Trophoblast cell (in vitro differentiated cells and primary cell): Measurements from ENCODE around the gene CELF4.

Source experiments
- DNase-seq, 2 donors: peaks; one replicate each; pipeline ENCODE4 v3.0.0-alpha.2; 2016
- H2AFZ ChIP-seq: 2 replicates; pipeline ENCODE4 v1.6.1; 2013; ENCODE audit warnings: low read length, moderate library complexity, mild to moderate bottlenecking; ENCODE audit not compliant: insufficient read depth, poor library complexity
- H2AK5ac ChIP-seq: 2 replicates; pipeline ENCODE4 v1.6.1; 2013; ENCODE audit warnings: mild to moderate bottlenecking, low read length
- H2BK120ac ChIP-seq: 2 replicates; pipeline ENCODE4 v1.6.1; 2013; ENCODE audit warnings: low read length, mild to moderate bottlenecking, moderate library complexity; ENCODE audit not compliant: insufficient read depth, poor library complexity
- H2BK12ac ChIP-seq: 2 replicates; pipeline ENCODE4 v1.6.1; 2013; ENCODE audit warnings: mild to moderate bottlenecking, low read length, moderate library complexity
- H2BK5ac ChIP-seq: 2 replicates; pipeline ENCODE4 v1.6.1; 2013; ENCODE audit warnings: low read length, low read depth, moderate library complexity, mild to moderate bottlenecking; ENCODE audit not compliant: poor library complexity
- H3K14ac ChIP-seq: 2 replicates; pipeline ENCODE4 v1.6.1; 2013; ENCODE audit warnings: mild to moderate bottlenecking, low read length
- H3K18ac ChIP-seq: 2 replicates; pipeline ENCODE4 v1.6.1; 2013; ENCODE audit warnings: mild to moderate bottlenecking, low read length
- H3K23ac ChIP-seq: 2 replicates; pipeline ENCODE4 v1.6.1; 2013; ENCODE audit warnings: low read length
- H3K27ac ChIP-seq: 2 replicates; pipeline ENCODE4 v1.5.1; 2013; ENCODE audit warnings: low read depth, mild to moderate bottlenecking, inconsistent platforms, low read length, moderate library complexity
- H3K27me3 ChIP-seq: 2 replicates; pipeline ENCODE4 v1.6.1; 2013; ENCODE audit warnings: inconsistent platforms, mild to moderate bottlenecking, low read length, moderate library complexity; ENCODE audit not compliant: insufficient read depth
- H3K36me3 ChIP-seq, 2 experiments: 1 replicate in 1 of 2; 2 replicates in 1 of 2; pipeline ENCODE4 v1.6.1; 2013; ENCODE audit warnings: low read length in 2 of 2, mild to moderate bottlenecking in 2 of 2, moderate library complexity in 1 of 2; ENCODE audit not compliant: insufficient read depth in 2 of 2, control insufficient read depth in 1 of 2
- H3K4ac ChIP-seq: 2 replicates; pipeline ENCODE4 v1.6.1; 2013; ENCODE audit warnings: low read depth, mild to moderate bottlenecking, low read length, moderate library complexity
- H3K4me1 ChIP-seq, 2 experiments: 1 replicate in 1 of 2; 2 replicates in 1 of 2; pipeline ENCODE4 v1.6.1; 2013; ENCODE audit warnings: low read length in 2 of 2, mild to moderate bottlenecking in 2 of 2, moderate library complexity in 1 of 2; ENCODE audit not compliant: insufficient read depth in 2 of 2, control insufficient read depth in 1 of 2
- H3K4me2 ChIP-seq: 2 replicates; pipeline ENCODE4 v1.6.1; 2013; ENCODE audit warnings: inconsistent platforms, mild to moderate bottlenecking, low read length, moderate library complexity
- H3K4me3 ChIP-seq: 2 replicates; pipeline ENCODE4 v1.5.1; 2013; ENCODE audit warnings: mild to moderate bottlenecking, low read depth, low read length, inconsistent platforms
- H3K79me1 ChIP-seq: one replicate; pipeline ENCODE4 v1.6.1; 2013; ENCODE audit warnings: low read length
- H3K79me2 ChIP-seq: 2 replicates; pipeline ENCODE4 v1.6.1; 2013; ENCODE audit warnings: low read length, mild to moderate bottlenecking; ENCODE audit not compliant: control insufficient read depth, insufficient read depth, poor library complexity
- H3K9ac ChIP-seq: 2 replicates; pipeline ENCODE4 v1.6.1; 2013; ENCODE audit warnings: mild to moderate bottlenecking, low read length
- H3K9me3 ChIP-seq: 2 replicates; pipeline ENCODE4 v1.6.1; 2013; ENCODE audit warnings: low read depth, mild to moderate bottlenecking, control low read depth, inconsistent platforms, low read length; ENCODE audit not compliant: insufficient read depth
- H4K12ac ChIP-seq: 2 replicates; pipeline ENCODE4 v1.6.1; 2013; ENCODE audit warnings: low read depth, mild to moderate bottlenecking, low read length, moderate library complexity
- H4K8ac ChIP-seq: 2 replicates; pipeline ENCODE4 v1.6.1; 2013; ENCODE audit warnings: low read depth, mild to moderate bottlenecking, low read length, moderate library complexity
- H4K91ac ChIP-seq: one replicate; pipeline ENCODE4 v1.6.1; 2013; ENCODE audit warnings: low read depth, mild to moderate bottlenecking, low read length, moderate library complexity
- WGBS: extraction: QIAGEN DNeasy Blood & Tissue Kit; methylation state at CpG from one replicate; pipeline ENCODE4 v1.1.7; 2013; ENCODE audit warnings: missing lambda C conversion rate; ENCODE audit not compliant: insufficient read length, insufficient coverage; ENCODE audit errors: extremely low coverage; 5-methylcytosine and 5-hydroxymethylcytosine counted together

CELF4 gene

GRCh38 chr18:37277804-37278203, 287.8 kb downstream of the CELF4 start:
- no CpG with 5 or more reads among the region's 10 CpGs for WGBS
- Histone ChIP-seq H3K27ac (no peak overlapping the region), H3K4me2 (no peak overlapping the region), H3K18ac (no peak overlapping the region), H3K27me3 (no peaks in the 10 kb centered on the region), H2BK5ac (no peak overlapping the region), H3K23ac (no peak overlapping the region), H3K79me2 (no peaks in the 10 kb centered on the region), H3K36me3 (no peaks in the 10 kb centered on the region), H4K91ac (no peak overlapping the region), H4K8ac (no peak overlapping the region), H3K79me1 (no peaks in the 10 kb centered on the region), H3K9ac (no peak overlapping the region), H3K4me3 (no peak overlapping the region), H4K12ac (no peak overlapping the region), H3K4me1 (no peaks in the 10 kb centered on the region), H2BK12ac (no peak overlapping the region), H2BK120ac (no peak overlapping the region), H3K4ac (no peak overlapping the region), H2AFZ (no peak overlapping the region), H2AK5ac (no peak overlapping the region), H3K9me3 (peaks cover 6% of the 10 kb centered on the region), H3K14ac (no peak overlapping the region)
- DNase-seq: no peak

- H3K27ac ChIP-seq: no peak overlapping the region
- H3K79me2 ChIP-seq: no peaks in the 10 kb centered on the region
- no peak overlapping the region for H2BK5ac ChIP-seq
- no peaks in the 10 kb centered on the region for H3K79me1 ChIP-seq
- no peak overlapping the region for H2BK120ac ChIP-seq
- no CpG with 5 or more reads among the region's 10 CpGs for WGBS
- no peak overlapping the region for H3K18ac ChIP-seq
- peaks cover 9% of the 10 kb centered on the region for H3K9me3 ChIP-seq
- H3K4ac ChIP-seq: no peak overlapping the region
- no peak overlapping the region for H3K4me3 ChIP-seq
- H3K23ac ChIP-seq: no peak overlapping the region
- no peak overlapping the region for H3K9ac ChIP-seq
- no peaks in the 10 kb centered on the region for H3K4me1 ChIP-seq
- H3K4me2 ChIP-seq: no peak overlapping the region
- no peak overlapping the region for H4K91ac ChIP-seq
- DNase-seq: no peak
- no peak overlapping the region for H3K14ac ChIP-seq
- H3K36me3 ChIP-seq: no peaks in the 10 kb centered on the region
- no peak overlapping the region for H4K8ac ChIP-seq
- H2AFZ ChIP-seq: no peak overlapping the region
- no peaks in the 10 kb centered on the region for H3K27me3 ChIP-seq
- H2BK12ac ChIP-seq: no peak overlapping the region
- H4K12ac ChIP-seq: no peak overlapping the region
- no peak overlapping the region for H2AK5ac ChIP-seq
Observed at GRCh38 chr18:37276111-37276890, 289.3 kb downstream of the CELF4 start.

GRCh38 chr18:37275237-37275741, 290.3 kb downstream of the CELF4 start:
- H2BK120ac ChIP-seq: no peak overlapping the region
- H3K9ac ChIP-seq: no peak overlapping the region
- H3K4ac ChIP-seq: no peak overlapping the region
- H3K23ac ChIP-seq: no peak overlapping the region
- H3K14ac ChIP-seq: no peak overlapping the region
- no peak overlapping the region for H2BK5ac ChIP-seq
- no peaks in the 10 kb centered on the region for H3K36me3 ChIP-seq
- no peak for DNase-seq
- no peak overlapping the region for H2AK5ac ChIP-seq
- no peak overlapping the region for H2AFZ ChIP-seq
- H2BK12ac ChIP-seq: no peak overlapping the region
- no peak overlapping the region for H3K18ac ChIP-seq
- H3K9me3 ChIP-seq: peaks cover 9% of the 10 kb centered on the region
- no peaks in the 10 kb centered on the region for H3K79me2 ChIP-seq
- H4K8ac ChIP-seq: no peak overlapping the region
- H4K91ac ChIP-seq: no peak overlapping the region
- WGBS: no CpG with 5 or more reads among the region's 32 CpGs
- H3K4me2 ChIP-seq: no peak overlapping the region
- H3K79me1 ChIP-seq: no peaks in the 10 kb centered on the region
- no peaks in the 10 kb centered on the region for H3K27me3 ChIP-seq
- H3K27ac ChIP-seq: no peak overlapping the region
- no peak overlapping the region for H3K4me3 ChIP-seq
- H3K4me1 ChIP-seq: no peaks in the 10 kb centered on the region
- H4K12ac ChIP-seq: no peak overlapping the region

GRCh38 chr18:37274309-37275236, 291.0 kb downstream of the CELF4 start:
- no peak overlapping the region for H2AK5ac ChIP-seq
- no peak overlapping the region for H2AFZ ChIP-seq
- DNase-seq: no peak
- H3K4me1 ChIP-seq: no peaks in the 10 kb centered on the region
- H3K4ac ChIP-seq: no peak overlapping the region
- no peaks in the 10 kb centered on the region for H3K36me3 ChIP-seq
- no peak overlapping the region for H3K4me3 ChIP-seq
- H3K79me1 ChIP-seq: no peaks in the 10 kb centered on the region
- no peak overlapping the region for H3K9ac ChIP-seq
- no CpG with 5 or more reads among the region's 82 CpGs for WGBS
- H4K8ac ChIP-seq: no peak overlapping the region
- H3K18ac ChIP-seq: no peak overlapping the region
- H3K27me3 ChIP-seq: no peaks in the 10 kb centered on the region
- no peak overlapping the region for H2BK5ac ChIP-seq
- H2BK120ac ChIP-seq: no peak overlapping the region
- H3K79me2 ChIP-seq: no peaks in the 10 kb centered on the region
- no peak overlapping the region for H3K14ac ChIP-seq
- no peak overlapping the region for H4K91ac ChIP-seq
- H4K12ac ChIP-seq: no peak overlapping the region
- no peak overlapping the region for H3K27ac ChIP-seq
- H3K9me3 ChIP-seq: peaks cover 9% of the 10 kb centered on the region
- H3K23ac ChIP-seq: no peak overlapping the region
- H3K4me2 ChIP-seq: no peak overlapping the region
- H2BK12ac ChIP-seq: no peak overlapping the region
